NT2/D1 (cell line): Measurements from ENCODE around the gene PRELID3B.

Source experiments
- YY1 ChIP-seq: IDR thresholded peaks from 2 replicates; pipeline ENCODE4 v1.6.1; 2011; ENCODE audit not compliant: insufficient read length, insufficient read depth
- ZNF274 ChIP-seq: IDR thresholded peaks from 2 replicates; pipeline ENCODE4 v1.6.1; 2011; ENCODE audit warnings: mild to moderate bottlenecking, low read depth, low read length

- TF ChIP-seq YY1 (no peak), ZNF274 (no peak)
These were observed 11.5 kb downstream of the PRELID3B start for GRCh38 chr20:59030911-59031563.
